ENCODE data around the gene MVB12B.

The MVB12B gene

GRCh38 chr9:126501383-126502331, 175.0 kb downstream of the MVB12B start:
- TF ChIP-seq Cebpa-rat (IDR thresholded peaks at IDR 0.05) = no peak
- Histone ChIP-seq H4K20me1 (peaks cover 31% of the 10 kb centered on the region), H3K4me1 (peaks cover 55% of the 10 kb centered on the region), H3K9ac (no peak overlapping the region), H3K27ac (no peak overlapping the region), H3K9me3 (no peaks in the 10 kb centered on the region), H3K36me3 (no peaks in the 10 kb centered on the region), H3K4me2 (peak overlapping the region; percentile 50), H3K4me3 (no peak overlapping the region), H3K27me3 (no peaks in the 10 kb centered on the region)

- no peaks in the 10 kb centered on the region for H3K9me3 ChIP-seq
- H3K27me3 ChIP-seq = no peaks in the 10 kb centered on the region
- peaks cover 47% of the 10 kb centered on the region for H3K4me1 ChIP-seq
- H4K20me1 ChIP-seq = peaks cover 31% of the 10 kb centered on the region
- H3K36me3 ChIP-seq = no peaks in the 10 kb centered on the region
- H3K4me2 ChIP-seq = no peak overlapping the region
- H3K9ac ChIP-seq = no peak overlapping the region
- H3K4me3 ChIP-seq = no peak overlapping the region
- no peak overlapping the region for H3K27ac ChIP-seq
- no peak for TF ChIP-seq Cebpa-rat (IDR thresholded peaks at IDR 0.05)
Measured at GRCh38 chr9:126502417-126503332, 176.0 kb downstream of the MVB12B start.

GRCh38 chr9:126503333-126504085, 176.9 kb downstream of the MVB12B start:
- Histone ChIP-seq H3K27me3 (no peaks in the 10 kb centered on the region), H3K9ac (no peak overlapping the region), H3K4me2 (peak overlapping the region; percentile 16; the same call in 1 of the 2 replicates), H3K27ac (no peak overlapping the region), H3K9me3 (no peaks in the 10 kb centered on the region), H3K4me3 (no peak overlapping the region), H3K36me3 (no peaks in the 10 kb centered on the region), H4K20me1 (peaks cover 31% of the 10 kb centered on the region), H3K4me1 (peaks cover 39% of the 10 kb centered on the region)
- no peak for TF ChIP-seq Cebpa-rat (IDR thresholded peaks at IDR 0.05)

- Histone ChIP-seq H3K4me1 (peaks cover 33% of the 10 kb centered on the region), H3K9me3 (no peaks in the 10 kb centered on the region), H3K27ac (no peak overlapping the region), H3K36me3 (no peaks in the 10 kb centered on the region), H3K27me3 (no peaks in the 10 kb centered on the region), H3K4me2 (peak overlapping the region; percentile 16; the same call in 1 of the 2 replicates), H3K4me3 (no peak overlapping the region), H4K20me1 (peaks cover 31% of the 10 kb centered on the region), H3K9ac (no peak overlapping the region)
- no peak for TF ChIP-seq Cebpa-rat (IDR thresholded peaks at IDR 0.05)
Measured at GRCh38 chr9:126504086-126504976, 177.7 kb downstream of the MVB12B start.

GRCh38 chr9:126504977-126505455, 178.4 kb downstream of the MVB12B start:
- H3K4me3 ChIP-seq = no peak overlapping the region
- H4K20me1 ChIP-seq = peaks cover 26% of the 10 kb centered on the region
- H3K9ac ChIP-seq = no peak overlapping the region
- no peaks in the 10 kb centered on the region for H3K9me3 ChIP-seq
- no peak overlapping the region for H3K27ac ChIP-seq
- H3K4me2 ChIP-seq = no peak overlapping the region
- H3K27me3 ChIP-seq = no peaks in the 10 kb centered on the region
- no peaks in the 10 kb centered on the region for H3K36me3 ChIP-seq
- no peak for TF ChIP-seq Cebpa-rat (IDR thresholded peaks at IDR 0.05)
- H3K4me1 ChIP-seq = peaks cover 27% of the 10 kb centered on the region

GRCh38 chr9:126505697-126506346, 179.2 kb downstream of the MVB12B start:
- Histone ChIP-seq H4K20me1 (peaks cover 18% of the 10 kb centered on the region), H3K27me3 (no peaks in the 10 kb centered on the region), H3K9me3 (no peaks in the 10 kb centered on the region), H3K4me2 (no peak overlapping the region), H3K36me3 (no peaks in the 10 kb centered on the region), H3K27ac (no peak overlapping the region), H3K4me1 (peaks cover 19% of the 10 kb centered on the region), H3K9ac (no peak overlapping the region), H3K4me3 (no peak overlapping the region)
- no peak for TF ChIP-seq Cebpa-rat (IDR thresholded peaks at IDR 0.05)

- Histone ChIP-seq H3K9ac (no peak overlapping the region), H3K4me1 (peaks cover 11% of the 10 kb centered on the region), H3K4me3 (no peak overlapping the region), H4K20me1 (peaks cover 10% of the 10 kb centered on the region; the same call in 1 of the 2 replicates), H3K27ac (no peak overlapping the region), H3K9me3 (no peaks in the 10 kb centered on the region), H3K36me3 (no peaks in the 10 kb centered on the region), H3K4me2 (no peak overlapping the region), H3K27me3 (no peaks in the 10 kb centered on the region)
- no peak for TF ChIP-seq Cebpa-rat (IDR thresholded peaks at IDR 0.05)
Measured at GRCh38 chr9:126506361-126507317, 180.0 kb downstream of the MVB12B start.

Measured in BLaER1 (cell line).